Prostate gland (tissue), 2 donors: ENCODE results near the gene INSL4. TPM values are rescaled to one million over a fixed set of nuclear protein-coding genes. Genes with fewer than 3 reads are reported as not detected.

Experiments used
- DNase-seq: peaks from one replicate; pipeline ENCODE4 v3.0.0-alpha.2; 2019; ENCODE audit warnings: low spot score
- H3K27ac ChIP-seq, 2 donors: fragments of 200-600 bp; sonication (generic); 2 replicates each; pipeline ENCODE4 v1.5.1; 2017 to 2019
- H3K27me3 ChIP-seq: fragments of 200-600 bp; sonication (generic); replicated peaks from 2 replicates; pipeline ENCODE4 v1.5.1; 2019; ENCODE audit not compliant: insufficient read depth
- H3K36me3 ChIP-seq, 2 donors: fragments of 200-600 bp; sonication (generic); 1 replicate in 1 of 2; 2 replicates in 1 of 2; pipeline versions ENCODE4 v1.5.1 to v1.8.1; 2017 to 2019
- H3K4me1 ChIP-seq: fragments of 200-600 bp; sonication (generic); replicated peaks from 2 replicates; pipeline ENCODE4 v1.5.1; 2019
- H3K4me3 ChIP-seq, 2 donors: fragments of 200-600 bp; sonication (generic); 2 replicates each; pipeline ENCODE4 v1.5.1; 2017 to 2019
- H3K9me3 ChIP-seq: fragments of 200-600 bp; sonication (generic); 2 replicates; pipeline ENCODE4 v1.5.1; 2017
- CTCF ChIP-seq, 4 experiments: fragments of 200-600 bp in 2 of 4; fragments of 450-650 bp in 2 of 4; sonication (generic) in 2 of 4; IDR thresholded peaks; 1 replicate in 3 of 4; 2 replicates in 1 of 4; pipeline ENCODE4 v1.5.1; 2016 to 2019; ENCODE audit warnings: antibody characterized with exemption in 4 of 4, mild to moderate bottlenecking in 2 of 4, moderate library complexity in 2 of 4
- POLR2A ChIP-seq: fragments of 450-650 bp; IDR thresholded peaks from one replicate; pipeline ENCODE4 v1.6.1; 2016; ENCODE audit warnings: antibody characterized with exemption, mild to moderate bottlenecking
- POLR2AphosphoS5 ChIP-seq: sonication (generic); formaldehyde crosslinking; IDR thresholded peaks from one replicate; pipeline ENCODE4 v1.6.1; 2017; ENCODE audit warnings: antibody characterized with exemption
- WGBS: methylation state at CpG from one replicate; pipeline ENCODE4 v1.1.5; 2018; 5-methylcytosine and 5-hydroxymethylcytosine counted together
- intact Hi-C: fragments of 100-400 bp; cut with DNase I; formaldehyde crosslinking; loops from one replicate; pipeline ENCODE4 v1.14.2; 2022
- total RNA-seq, 2 donors: library from RNA; depleted of rRNA; stranded (reverse); fragments of >200 nt; gene quantifications; one replicate each; pipeline ENCODE4 v1.1.0, GENCODE V29; 2016

INSL4 gene
- total RNA-seq, 2 donors from 2014 or later, result not detected

- Histone ChIP-seq H3K36me3 (no peaks in the 10 kb centered on the region), H3K9me3 (no peaks in the 10 kb centered on the region), H3K4me3 (no peak overlapping the region), H3K27ac (no peak overlapping the region), H3K27me3 (no peaks in the 10 kb centered on the region), H3K4me1 (no peaks in the 10 kb centered on the region)
- DNase-seq, result no peak
- no peak for TF ChIP-seq POLR2A
- TF ChIP-seq CTCF (IDR thresholded peaks at IDR 0.05), result no peak
- no peak for TF ChIP-seq POLR2AphosphoS5
- 62% methylated on average over 10 of the region's 10 CpGs for WGBS
- intact Hi-C loops, result no loop called here
Observed at GRCh38 chr9:5230554-5230953, 665 bp upstream of the INSL4 start.

- Histone ChIP-seq H3K36me3 (no peaks in the 10 kb centered on the region), H3K9me3 (no peaks in the 10 kb centered on the region), H3K4me3 (no peak overlapping the region), H3K27ac (no peak overlapping the region), H3K27me3 (no peaks in the 10 kb centered on the region), H3K4me1 (no peaks in the 10 kb centered on the region)
- TF ChIP-seq POLR2AphosphoS5, result no peak
- TF ChIP-seq POLR2A, result no peak
- no peak for TF ChIP-seq CTCF (IDR thresholded peaks at IDR 0.05)
- intact Hi-C loops, result no loop called here
- 47% methylated on average over 5 of the region's 5 CpGs for WGBS
- DNase-seq, result no peak
Observed at GRCh38 chr9:5263351-5264218, 32.4 kb downstream of the INSL4 start.

GRCh38 chr9:5264219-5264595 is 33.0 kb downstream of the INSL4 start:
- H3K27me3 ChIP-seq, result no peaks in the 10 kb centered on the region
- no peaks in the 10 kb centered on the region for H3K9me3 ChIP-seq
- DNase-seq, result no peak
- no peak overlapping the region for H3K27ac ChIP-seq
- H3K4me1 ChIP-seq, result no peaks in the 10 kb centered on the region
- no peak overlapping the region for H3K4me3 ChIP-seq
- no peak for TF ChIP-seq POLR2AphosphoS5
- no peak for TF ChIP-seq CTCF (IDR thresholded peaks at IDR 0.05)
- TF ChIP-seq POLR2A, result no peak
- intact Hi-C loops, result no loop called here
- no peaks in the 10 kb centered on the region for H3K36me3 ChIP-seq

- Histone ChIP-seq H3K36me3 (no peaks in the 10 kb centered on the region), H3K4me1 (no peaks in the 10 kb centered on the region), H3K9me3 (no peaks in the 10 kb centered on the region), H3K27me3 (no peaks in the 10 kb centered on the region), H3K27ac (no peak overlapping the region), H3K4me3 (no peak overlapping the region)
- no peak for DNase-seq
- intact Hi-C loops, result no loop called here
- WGBS, result 73% methylated on average over 1 of the region's 1 CpG
- TF ChIP-seq POLR2A, result no peak
- no peak for TF ChIP-seq CTCF (IDR thresholded peaks at IDR 0.05)
- TF ChIP-seq POLR2AphosphoS5, result no peak
Observed at GRCh38 chr9:5265939-5266338, 34.7 kb downstream of the INSL4 start.

- 32% methylated on average over 6 of the region's 6 CpGs for WGBS
- Histone ChIP-seq H3K9me3 (no peaks in the 10 kb centered on the region), H3K36me3 (no peaks in the 10 kb centered on the region), H3K27ac (no peak overlapping the region), H3K27me3 (no peaks in the 10 kb centered on the region), H3K4me1 (no peaks in the 10 kb centered on the region), H3K4me3 (no peak overlapping the region)
- no peak for DNase-seq
- TF ChIP-seq CTCF (IDR thresholded peaks at IDR 0.05), result no peak
- TF ChIP-seq POLR2A, result no peak
- TF ChIP-seq POLR2AphosphoS5, result no peak
- intact Hi-C loops, result no loop called here
Observed at GRCh38 chr9:5269249-5269715, 38.1 kb downstream of the INSL4 start.
